ENCODE results near the gene GUCY1A2. TPM values are rescaled to one million over a fixed set of nuclear protein-coding genes. Genes with fewer than 3 reads are reported as not detected.

GUCY1A2 gene
- total and polyA plus RNA-seq, 2 donors (not counting 1 experiment from before 2014, with no cell fraction given) = not detected

GRCh38 chr11:107042748-107043147, 24.5 kb upstream of the GUCY1A2 start:
- Histone ChIP-seq H3K79me2 (ENCODE audit: control insufficient read depth, insufficient read depth, low read length) (no peaks in the 10 kb centered on the region), H3K9ac (ENCODE audit: low read length) (no peak overlapping the region), H2AFZ (ENCODE audit: insufficient read depth, low read depth, low read length, poor library complexity, severe bottlenecking) (no peak overlapping the region), H3K27ac (ENCODE audit: low read length in 2 of 2) (no peak overlapping the region), H4K20me1 (ENCODE audit: control insufficient read depth, insufficient read depth, low read length, poor library complexity, severe bottlenecking) (no peaks in the 10 kb centered on the region), H3K9me3 (ENCODE audit: control extremely low read depth in 1 of 3, control insufficient read depth in 2 of 3, insufficient read depth in 1 of 3, low read length in 2 of 3) (peaks cover 0 to 5% (median 1%) of the 10 kb centered on the region in 3 donors), H3K27me3 (replicated peaks in 1 of 4; ENCODE audit: control extremely low read depth in 1 of 4, control insufficient read depth in 3 of 4, insufficient read depth in 4 of 4, low read length in 3 of 4) (no peaks in the 10 kb centered on the region), H3K36me3 (replicated peaks in 1 of 2; ENCODE audit: control extremely low read depth in 1 of 2, control insufficient read depth in 1 of 2, extremely low read depth in 1 of 2, insufficient read depth in 2 of 2, low read length in 1 of 2) (no peaks in the 10 kb centered on the region), H3K4me1 (ENCODE audit: control insufficient read depth in 2 of 2, insufficient read depth in 2 of 2, low read length in 2 of 2) (no peaks in the 10 kb centered on the region), H3K4me2 (replicated peaks; ENCODE audit: low read depth, low read length, poor library complexity, severe bottlenecking) (no peak overlapping the region), H3K4me3 (ENCODE audit: control extremely low read depth in 1 of 5, extremely low read depth in 1 of 5, insufficient read depth in 1 of 5, low read depth in 2 of 5, low read length in 4 of 5) (no peak overlapping the region)
- WGBS (ENCODE audit: insufficient coverage) = 69% methylated on average over 4 of the region's 4 CpGs
- intact Hi-C loops (cut with micrococcal nuclease) = no loop called here
- POLR2A ChIA-PET = no interaction called here
- Mint-ChIP-seq H3K4me3 (no peak overlapping the region), H3K27me3 (no peaks in the 10 kb centered on the region), H3K27ac (no peak overlapping the region), H3K4me1 (no peaks in the 10 kb centered on the region), H3K9me3 (ENCODE audit: insufficient read depth) (no peaks in the 10 kb centered on the region)
- CTCF ChIA-PET = no interaction called here
- ATAC-seq (ENCODE audit: low read depth) = no peak
- TF ChIP-seq CTCF (IDR thresholded peaks at IDR 0.05) (no peak), EZH2 (IDR thresholded peaks at IDR 0.05; ENCODE audit: borderline replicate concordance, insufficient read depth, low read depth, low read length, poor library complexity, severe bottlenecking) (no peak)
- no peak for DNase-seq

GRCh38 chr11:107041088-107041444, 22.8 kb upstream of the GUCY1A2 start:
- Histone ChIP-seq H3K27ac (ENCODE audit: low read length in 2 of 2) (no peak overlapping the region), H3K4me2 (replicated peaks; ENCODE audit: low read depth, low read length, poor library complexity, severe bottlenecking) (no peak overlapping the region), H3K9ac (ENCODE audit: low read length) (no peak overlapping the region), H4K20me1 (ENCODE audit: control insufficient read depth, insufficient read depth, low read length, poor library complexity, severe bottlenecking) (no peaks in the 10 kb centered on the region), H3K4me1 (ENCODE audit: control insufficient read depth in 2 of 2, insufficient read depth in 2 of 2, low read length in 2 of 2) (no peaks in the 10 kb centered on the region), H3K27me3 (replicated peaks in 1 of 4; ENCODE audit: control extremely low read depth in 1 of 4, control insufficient read depth in 3 of 4, insufficient read depth in 4 of 4, low read length in 3 of 4) (no peaks in the 10 kb centered on the region), H3K79me2 (ENCODE audit: control insufficient read depth, insufficient read depth, low read length) (no peaks in the 10 kb centered on the region), H3K36me3 (replicated peaks in 1 of 2; ENCODE audit: control extremely low read depth in 1 of 2, control insufficient read depth in 1 of 2, extremely low read depth in 1 of 2, insufficient read depth in 2 of 2, low read length in 1 of 2) (no peaks in the 10 kb centered on the region), H2AFZ (ENCODE audit: insufficient read depth, low read depth, low read length, poor library complexity, severe bottlenecking) (no peak overlapping the region), H3K4me3 (ENCODE audit: control extremely low read depth in 1 of 5, extremely low read depth in 1 of 5, insufficient read depth in 1 of 5, low read depth in 2 of 5, low read length in 4 of 5) (no peak overlapping the region), H3K9me3 (ENCODE audit: control extremely low read depth in 1 of 3, control insufficient read depth in 2 of 3, insufficient read depth in 1 of 3, low read length in 2 of 3) (peaks cover 0 to 5% (median 1%) of the 10 kb centered on the region in 3 donors)
- TF ChIP-seq EZH2 (IDR thresholded peaks at IDR 0.05; ENCODE audit: borderline replicate concordance, insufficient read depth, low read depth, low read length, poor library complexity, severe bottlenecking) (no peak), CTCF (IDR thresholded peaks at IDR 0.05) (no peak)
- ChIA-PET POLR2A (no interaction called here), CTCF (no interaction called here)
- Mint-ChIP-seq H3K9me3 (ENCODE audit: insufficient read depth) (no peaks in the 10 kb centered on the region), H3K27ac (no peak overlapping the region), H3K4me1 (no peaks in the 10 kb centered on the region), H3K27me3 (no peaks in the 10 kb centered on the region), H3K4me3 (no peak overlapping the region)
- intact Hi-C loops (cut with micrococcal nuclease) = no loop called here
- DNase-seq (no peak), ATAC-seq (ENCODE audit: low read depth) (no peak)
- 100% methylated on average over 1 of the region's 1 CpG for WGBS (ENCODE audit: insufficient coverage)

Measured in B cell (primary cell).